HG02885 (cell line): ENCODE measurements around the gene FABP7.

Experiments
- ATAC-seq: cut with Tn5 transposase; IDR thresholded peaks from one replicate; pipeline ENCODE4 v1.9.1; 2021; ENCODE audit warnings: mild to moderate bottlenecking; ENCODE audit not compliant: unreplicated experiment, poor library complexity

FABP7 gene

GRCh38 chr6:122754191-122754731 is 25.3 kb upstream of the FABP7 start:
- ATAC-seq: no peak

- ATAC-seq: no peak
Observed at GRCh38 chr6:122755901-122756300, 23.6 kb upstream of the FABP7 start.

DNA sequence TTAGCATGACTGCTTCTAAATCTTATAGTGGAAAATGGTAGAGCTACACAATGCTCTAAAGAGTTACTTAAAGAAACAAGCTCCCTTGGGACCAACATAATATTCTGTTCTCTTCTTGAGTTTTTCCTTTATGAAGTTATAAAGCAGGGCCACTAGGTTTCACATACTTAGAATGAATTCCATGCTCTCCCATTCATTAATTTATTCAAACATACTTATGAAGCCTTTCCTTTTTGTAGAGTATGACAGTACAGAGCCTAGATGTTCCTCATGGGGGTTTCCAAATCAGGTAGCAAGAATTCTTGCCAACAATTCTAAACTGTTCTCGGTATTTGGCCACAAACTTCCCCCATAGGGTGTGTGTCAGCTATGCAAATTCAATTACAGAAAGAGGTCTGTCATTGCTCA is 20.6 kb upstream of the FABP7 start:
- ATAC-seq: peak; percentile 98

- no peak for ATAC-seq
Observed at GRCh38 chr6:122760330-122760729, 19.2 kb upstream of the FABP7 start.

DNA sequence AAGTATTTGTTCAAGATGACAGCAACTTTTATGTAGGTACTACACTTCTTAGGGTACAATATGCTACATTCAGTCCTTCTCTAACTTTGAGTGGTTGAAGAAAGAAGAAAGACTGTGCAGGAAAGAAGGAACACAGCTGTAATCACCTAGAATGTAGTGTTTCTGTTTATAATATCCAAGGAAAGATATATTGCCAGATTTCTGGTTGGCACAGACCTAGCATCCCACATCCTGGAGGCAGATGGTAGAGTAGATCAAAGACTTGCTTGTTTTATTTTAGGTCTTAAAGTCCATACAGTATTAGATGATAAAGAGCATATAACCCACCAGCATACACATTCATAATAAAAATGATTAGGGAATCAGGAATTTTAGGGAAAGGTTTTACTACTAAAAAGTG is 13.3 kb upstream of the FABP7 start:
- ATAC-seq: no peak

GRCh38 chr6:122770835-122771601 is 8.5 kb upstream of the FABP7 start:
- ATAC-seq: no peak

DNA sequence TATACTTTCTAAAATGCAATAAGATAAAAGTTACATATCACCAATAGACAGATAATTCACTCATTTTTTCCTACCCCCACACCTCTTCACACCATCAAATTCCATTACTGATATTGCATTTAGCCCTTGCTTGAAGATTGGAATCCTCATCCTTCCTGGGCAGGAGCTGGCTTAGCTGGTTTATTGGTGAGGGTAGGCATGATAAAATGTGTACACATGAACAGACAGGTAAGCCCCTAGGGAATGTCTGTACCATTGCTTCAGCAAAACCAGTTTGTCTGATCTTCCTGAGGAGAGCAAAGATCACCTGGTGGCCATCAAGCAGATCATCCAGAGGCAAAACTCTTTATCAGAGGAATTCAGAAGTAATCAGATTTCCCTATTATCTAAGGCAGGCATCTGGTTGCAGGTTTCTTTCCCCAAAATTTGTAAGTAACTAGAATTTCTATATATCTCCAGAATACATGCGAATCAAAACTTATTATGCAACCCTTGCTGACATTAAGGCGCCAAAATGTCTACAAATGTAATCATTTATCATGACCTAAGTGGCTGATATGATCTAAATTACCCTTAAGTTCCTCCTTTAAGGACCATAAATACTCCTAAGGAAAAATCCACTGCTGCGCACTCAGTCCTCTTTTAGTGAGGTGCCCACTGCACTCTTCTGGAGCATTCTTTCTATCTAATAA is 6.6 kb upstream of the FABP7 start:
- no peak for ATAC-seq

GRCh38 chr6:122775975-122776374 is 3.5 kb upstream of the FABP7 start:
- ATAC-seq: no peak

DNA sequence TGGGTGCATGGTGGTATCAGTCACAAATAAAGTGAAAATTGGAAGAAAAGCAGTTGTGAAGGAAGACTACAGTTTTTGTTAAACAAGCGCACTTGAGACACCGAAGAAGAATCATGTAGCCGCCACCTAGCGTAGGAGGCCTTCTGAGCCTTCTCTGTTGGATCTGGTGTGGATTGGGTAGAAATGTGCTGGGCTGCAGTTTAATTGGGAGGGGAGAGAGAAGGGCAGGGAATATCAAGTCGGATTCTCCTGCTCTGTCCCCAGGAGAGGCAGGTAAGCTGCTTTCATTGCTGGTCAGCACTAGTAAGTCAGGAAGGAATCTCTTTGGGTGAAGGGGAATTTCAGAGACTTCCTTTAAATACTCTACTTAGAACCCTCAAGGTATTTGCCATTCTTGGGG is 1.2 kb upstream of the FABP7 start:
- no peak for ATAC-seq

DNA sequence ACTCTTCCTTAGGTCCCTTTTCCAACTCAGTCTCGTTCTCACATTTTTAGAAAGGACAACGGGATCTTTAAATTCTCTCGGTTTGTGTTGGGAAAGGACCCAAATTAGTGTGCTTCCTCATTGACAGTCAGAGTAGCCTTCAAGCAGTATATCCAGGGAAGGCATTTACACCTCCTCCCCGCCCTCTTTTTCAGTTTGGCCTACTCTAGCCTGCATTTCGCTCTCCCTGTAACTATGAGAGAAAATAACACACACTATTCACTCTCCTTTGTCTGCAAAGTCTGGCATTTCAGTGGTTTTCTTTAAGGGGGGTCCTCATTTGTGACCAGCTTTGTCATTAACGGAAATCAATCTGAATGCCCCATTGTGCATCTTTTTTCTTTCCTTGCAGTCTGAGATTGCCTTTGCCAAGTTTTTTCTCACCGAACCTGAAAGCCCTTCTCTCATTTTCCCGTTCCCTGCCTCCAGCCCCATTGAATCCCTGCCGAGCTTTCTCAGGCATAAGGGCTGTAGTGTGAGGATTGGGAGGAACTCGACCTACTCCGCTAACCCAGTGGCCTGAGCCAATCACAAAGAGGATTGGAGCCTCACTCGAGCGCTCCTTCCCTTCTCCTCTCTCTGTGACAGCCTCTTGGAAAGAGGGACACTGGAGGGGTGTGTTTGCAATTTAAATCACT is 393 bp upstream of the FABP7 start:
- ATAC-seq: no peak

DNA sequence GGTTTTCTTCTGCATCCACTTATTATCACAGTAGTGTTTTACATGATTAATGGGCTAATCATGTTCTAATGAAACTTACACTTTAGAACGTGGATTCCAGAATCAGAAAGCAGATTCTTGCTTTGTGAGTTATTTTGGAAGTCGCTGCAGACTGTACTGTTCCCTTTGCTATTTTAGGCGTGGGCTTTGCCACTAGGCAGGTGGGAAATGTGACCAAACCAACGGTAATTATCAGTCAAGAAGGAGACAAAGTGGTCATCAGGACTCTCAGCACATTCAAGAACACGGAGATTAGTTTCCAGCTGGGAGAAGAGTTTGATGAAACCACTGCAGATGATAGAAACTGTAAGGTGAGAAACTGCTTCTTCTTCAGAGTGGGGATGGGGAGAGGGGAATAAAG is 598 bp downstream of the FABP7 start:
- ATAC-seq: no peak

DNA sequence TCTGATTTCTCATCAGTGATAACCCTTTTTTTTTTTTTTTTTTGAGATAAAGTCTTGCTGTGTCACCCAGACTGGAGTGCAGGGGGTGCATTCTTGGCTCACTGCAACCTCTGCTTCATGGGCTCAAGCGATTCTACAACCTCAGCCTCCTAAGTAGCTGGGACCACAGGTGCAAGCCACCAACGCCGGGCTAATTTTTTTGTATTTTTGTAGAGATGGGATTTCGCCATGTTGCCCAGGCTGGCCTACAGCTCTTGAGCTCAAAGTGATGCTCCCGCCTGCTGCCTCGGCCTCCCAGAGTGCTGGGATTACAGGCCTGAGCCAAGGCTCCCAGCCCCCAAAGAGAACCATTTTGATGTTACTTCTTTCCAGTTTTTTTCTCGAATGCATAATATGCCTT is 2.2 kb downstream of the FABP7 start:
- no peak for ATAC-seq

DNA sequence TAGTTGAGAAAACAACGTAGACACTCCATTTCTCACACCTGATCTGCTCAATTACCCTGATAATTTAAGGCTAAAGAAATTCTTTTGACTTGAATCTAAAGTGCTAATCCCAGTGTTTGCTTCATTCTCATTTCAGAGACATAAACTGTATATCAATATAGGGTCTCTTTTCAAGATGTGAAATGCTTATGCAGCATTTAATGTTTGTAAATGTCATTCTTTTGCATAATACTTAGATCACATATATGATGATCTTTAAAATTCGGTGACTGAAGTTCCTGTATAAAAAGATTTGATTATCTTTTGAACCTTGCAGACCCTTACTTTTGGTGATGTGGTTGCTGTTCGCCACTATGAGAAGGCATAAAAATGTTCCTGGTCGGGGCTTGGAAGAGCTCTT is 3.9 kb downstream of the FABP7 start:
- no peak for ATAC-seq

DNA sequence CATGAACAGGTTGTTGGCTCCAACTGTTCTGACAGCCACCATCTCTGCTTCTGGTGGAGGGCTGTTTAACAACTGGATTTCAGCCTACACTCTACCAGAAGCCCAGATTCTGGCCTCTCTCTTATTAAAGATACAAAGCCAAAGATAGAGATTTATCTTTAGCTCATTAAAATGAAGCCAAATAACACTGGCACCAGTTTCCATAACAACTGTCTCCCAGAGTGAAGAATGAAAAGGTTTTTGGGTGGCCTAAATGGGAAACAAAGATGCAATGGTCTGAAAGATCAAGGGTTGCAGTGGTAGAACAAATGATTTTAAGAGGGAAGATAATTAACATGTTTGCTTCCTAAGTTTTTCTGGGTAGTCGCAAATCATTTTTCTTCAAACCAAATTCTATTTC is 6.4 kb downstream of the FABP7 start:
- no peak for ATAC-seq

DNA sequence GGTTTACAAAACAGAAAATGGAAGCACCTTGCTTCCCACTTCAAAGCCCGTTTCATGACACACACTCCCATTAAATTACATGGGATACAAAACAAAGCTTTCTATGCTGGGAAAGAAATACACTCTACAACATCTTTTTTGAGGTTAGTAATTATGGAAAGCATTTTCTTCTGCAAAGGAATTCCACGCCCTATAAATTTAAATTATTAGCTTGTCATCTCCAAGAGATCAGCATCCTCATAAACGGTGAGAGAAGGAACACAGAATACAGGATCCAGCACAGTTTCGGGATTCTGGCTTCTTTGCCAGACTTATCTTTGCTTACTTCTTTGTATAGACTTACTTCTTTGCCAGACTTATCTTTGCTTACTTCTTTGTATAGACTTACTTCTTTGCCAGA is 8.2 kb downstream of the FABP7 start:
- ATAC-seq: no peak

DNA sequence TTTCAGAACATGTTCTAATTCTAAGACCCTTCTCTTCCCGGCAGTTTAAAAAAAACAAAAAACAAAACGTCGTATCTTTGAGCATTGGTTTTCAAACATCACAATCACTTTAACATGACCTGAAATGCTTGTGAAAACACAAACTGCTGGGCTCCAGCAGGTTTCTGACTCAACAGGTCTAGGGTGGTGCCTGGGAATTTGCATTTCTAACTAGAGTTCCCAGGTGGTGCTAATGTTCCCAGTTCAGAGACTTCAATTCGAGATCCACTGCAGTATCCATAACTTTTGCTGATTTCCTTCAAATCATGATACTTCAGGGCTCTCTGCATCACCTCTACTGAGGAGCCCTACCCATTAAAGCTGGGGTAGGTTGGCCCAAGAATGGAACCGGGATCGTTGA is 8.7 kb downstream of the FABP7 start:
- ATAC-seq: no peak

DNA sequence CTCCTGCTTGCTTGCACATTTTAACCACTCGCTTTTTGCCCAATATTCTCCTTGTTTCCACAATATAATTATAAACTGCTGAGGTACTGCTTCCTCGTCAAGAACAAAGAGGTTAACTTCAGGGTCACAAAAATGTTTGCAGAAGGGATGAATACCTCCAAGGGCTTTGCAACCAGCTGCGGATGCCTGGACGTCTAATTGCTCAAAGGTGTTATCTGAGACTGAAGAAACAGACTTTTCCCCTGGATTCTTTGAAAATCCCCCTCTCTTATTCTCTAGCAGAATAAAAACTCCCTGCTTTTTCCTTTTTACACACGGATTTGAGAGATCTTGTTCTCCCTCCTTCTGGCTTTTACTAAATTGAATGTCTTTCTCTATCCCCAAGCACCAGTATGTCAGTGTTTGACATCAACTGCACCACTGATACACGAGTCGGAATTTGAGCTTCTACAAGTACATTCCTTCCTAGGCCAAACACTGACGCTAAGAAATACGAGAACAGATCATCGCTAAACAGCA is 9.2 kb downstream of the FABP7 start:
- no peak for ATAC-seq

DNA sequence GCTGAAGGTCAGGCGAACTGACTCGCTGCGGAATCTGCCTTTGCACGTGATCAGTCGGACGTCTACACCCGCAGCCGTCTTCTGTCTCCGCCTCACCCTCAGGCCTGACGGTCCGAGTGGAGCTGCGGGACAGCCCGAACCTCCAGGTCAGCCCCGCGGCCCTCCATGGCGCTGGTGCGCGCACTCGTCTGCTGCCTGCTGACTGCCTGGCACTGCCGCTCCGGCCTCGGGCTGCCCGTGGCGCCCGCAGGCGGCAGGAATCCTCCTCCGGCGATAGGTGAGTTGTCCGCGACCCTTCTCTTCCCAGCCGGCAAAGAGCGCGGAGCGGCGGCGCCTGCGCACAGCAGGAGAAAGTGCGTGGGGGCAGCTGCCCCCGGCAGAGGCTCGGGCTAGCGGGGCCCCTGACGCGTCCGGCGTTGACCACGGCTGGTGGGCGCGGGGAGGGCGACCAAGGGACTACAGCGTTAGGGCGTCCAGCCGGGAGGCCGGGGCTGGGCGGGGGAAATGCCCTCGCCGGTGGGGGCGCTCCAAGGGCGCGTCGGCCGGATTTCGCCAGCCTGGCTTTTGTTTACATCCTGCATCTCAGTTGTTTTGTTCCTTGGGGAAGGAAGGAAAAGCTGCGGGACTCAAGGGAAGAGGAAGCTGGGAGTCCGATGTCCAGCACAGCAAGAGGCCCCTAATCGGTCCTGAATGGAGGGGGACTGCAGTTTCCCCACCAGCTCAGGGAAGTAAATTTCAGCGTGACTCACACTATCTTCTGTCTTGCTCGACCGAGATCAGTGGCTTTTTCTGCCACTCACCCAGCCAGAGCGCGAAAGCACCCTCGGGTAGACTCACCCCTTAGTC is 9.9 kb downstream of the FABP7 start, which contains the start of gene SMPDL3A:
Gene SMPDL3A (plus strand): TSS at position 77 of the 846 bp plus-strand sequence. CDS start 89 bp downstream, at position 166.
- ATAC-seq: peak; percentile 70

DNA sequence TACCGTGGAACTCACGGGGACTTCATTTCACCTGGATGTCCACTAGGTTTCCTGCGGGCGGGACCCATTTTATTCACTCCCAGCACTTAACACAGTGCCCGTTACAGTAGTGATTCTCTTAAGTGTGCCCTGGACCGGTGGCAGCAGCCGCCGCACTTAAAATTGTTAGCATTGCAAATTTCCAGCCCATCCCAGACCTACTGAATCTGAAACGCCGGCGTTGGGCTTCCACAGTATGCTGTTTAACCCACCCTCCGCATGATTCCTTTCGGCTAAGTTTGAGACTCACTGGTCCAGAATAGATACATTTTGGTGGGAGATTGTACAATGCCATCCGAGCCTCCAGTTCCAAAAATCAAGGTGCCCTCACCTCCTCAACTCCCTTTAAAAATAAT is 10.5 kb downstream of the FABP7 start:
- no peak for ATAC-seq
